HCT116 (cell line): ENCODE data around the gene IL17RA. TPM values are rescaled to one million over a fixed set of nuclear protein-coding genes. Genes with fewer than 3 reads are reported as not detected.

Source experiments
- ATAC-seq: fragments of 200-7000 bp; cut with Tn5 transposase; 2 replicates; pipeline ENCODE4 v1.9.1; 2020; ENCODE audit warnings: mild to moderate bottlenecking, moderate library complexity
- BruUV-seq: library from RNA; stranded (reverse); fragments of 400-500 nt; replicated peaks from 2 replicates; lab custom pipeline; 2021; lab: Mats Ljungman, UMichigan
- CTCF ChIA-PET: fragments of 300-600 bp; sonication (Branson Sonifier 250); formaldehyde crosslinking; loops from one replicate; lab custom pipeline; 2021; ENCODE audit warnings: antibody characterized with exemption; lab: Charles Lee
- POLR2A ChIA-PET: fragments of 300-600, 350-600 bp; sonication (Branson Sonifier 250); formaldehyde crosslinking; loops from one replicate; lab custom pipeline; 2021; ENCODE audit warnings: antibody characterized with exemption; lab: Charles Lee
- RAD21 ChIA-PET, 2 experiments: fragments of 300-600 bp; sonication (Branson Sonifier 250); formaldehyde crosslinking; loops; one replicate each; lab custom pipeline; 2023; ENCODE audit warnings: low total read pairs in 2 of 2; ENCODE audit not compliant: uncharacterized antibody in 2 of 2, unreplicated experiment in 2 of 2, low non-redundant PET in 1 of 2; lab: Charles Lee
- DNase-seq: peaks from one replicate; pipeline ENCODE4 v3.0.0-alpha.2; 2010; ENCODE audit warnings: low read depth, low spot score
- H2AFZ ChIP-seq: fragments of 200-600 bp; shearing (Covaris generic), sonication (generic); 2 replicates; pipeline ENCODE4 v1.6.1; 2017; ENCODE audit warnings: low read depth, mixed run types, mixed read lengths, antibody characterized with exemption, low read length; ENCODE audit not compliant: poor library complexity, severe bottlenecking
- H3K27ac ChIP-seq: 2 replicates; pipeline ENCODE4 v1.5.1; 2012; ENCODE audit warnings: low read depth, low read length
- H3K27me3 ChIP-seq: fragments of 200-600 bp; sonication (generic); 2 replicates; pipeline ENCODE4 v1.6.1; 2016; ENCODE audit warnings: mixed run types, low read length, mixed read lengths; ENCODE audit not compliant: insufficient read depth
- H3K36me3 ChIP-seq, 2 experiments: fragments of 200-500 bp in 1 of 2; fragments of 200-600 bp in 1 of 2; sonication (Bioruptor generic) in 1 of 2; sonication (generic) in 1 of 2; 2 replicates each; pipeline versions ENCODE4 v1.5.1 to v1.6.1; 2014 to 2016; ENCODE audit warnings: low read length in 2 of 2, inconsistent platforms in 1 of 2, mixed read lengths in 1 of 2, mixed run types in 1 of 2; ENCODE audit not compliant: insufficient read depth in 2 of 2, control insufficient read depth in 1 of 2
- H3K4me1 ChIP-seq, 2 experiments: fragments of 200-600 bp in 1 of 2; sonication (generic) in 1 of 2; 2 replicates each; pipeline versions ENCODE4 v1.5.1 to v1.6.1; 2012 to 2017; ENCODE audit warnings: low read length in 2 of 2, inconsistent platforms in 1 of 2, mild to moderate bottlenecking in 1 of 2, mixed read lengths in 1 of 2, mixed run types in 1 of 2, moderate library complexity in 1 of 2; ENCODE audit not compliant: insufficient read depth in 2 of 2, control insufficient read depth in 1 of 2
- H3K4me2 ChIP-seq: fragments of 200-600 bp; sonication (generic); 2 replicates; pipeline ENCODE4 v1.6.1; 2017; ENCODE audit warnings: mixed run types, low read length, mixed read lengths
- H3K4me3 ChIP-seq, 2 experiments: fragments of 200-600 bp in 1 of 2; sonication (generic) in 1 of 2; replicated peaks in 1 of 2; 2 replicates each; pipeline ENCODE4 v1.5.1; 2011 to 2016; ENCODE audit warnings: low read length in 2 of 2, control low read depth in 1 of 2, low read depth in 1 of 2, mild to moderate bottlenecking in 1 of 2, mixed read lengths in 1 of 2, mixed run types in 1 of 2
- H3K79me2 ChIP-seq: fragments of 200-600 bp; sonication (generic); 2 replicates; pipeline ENCODE4 v1.6.1; 2017; ENCODE audit warnings: mild to moderate bottlenecking, mixed run types, low read length, moderate library complexity, mixed read lengths; ENCODE audit not compliant: insufficient read depth
- H3K9ac ChIP-seq: fragments of 200-600 bp; sonication (generic); 2 replicates; pipeline ENCODE4 v1.6.1; 2016; ENCODE audit warnings: low read length, mixed read lengths
- H3K9me2 ChIP-seq: fragments of 200-600 bp; sonication (generic), shearing (Covaris generic); 2 replicates; pipeline ENCODE4 v1.6.1; 2017; ENCODE audit warnings: mixed run types, mild to moderate bottlenecking, moderate library complexity; ENCODE audit not compliant: insufficient read depth
- H3K9me3 ChIP-seq, 2 experiments: fragments of 200-500 bp in 1 of 2; fragments of 200-600 bp in 1 of 2; sonication (Bioruptor generic) in 1 of 2; sonication (generic) in 1 of 2; 2 replicates each; pipeline ENCODE4 v1.6.1; 2014 to 2017; ENCODE audit warnings: low read length in 2 of 2, mixed read lengths in 2 of 2, inconsistent platforms in 1 of 2, low read depth in 1 of 2, mild to moderate bottlenecking in 1 of 2, mixed run types in 1 of 2, moderate library complexity in 1 of 2; ENCODE audit not compliant: control insufficient read depth in 1 of 2, insufficient read depth in 1 of 2
- H4K20me1 ChIP-seq: fragments of 200-600 bp; sonication (generic), shearing (Covaris generic); 2 replicates; pipeline ENCODE4 v1.6.1; 2017; ENCODE audit warnings: mixed run types, mild to moderate bottlenecking, moderate library complexity; ENCODE audit not compliant: insufficient read depth
- ATF3 ChIP-seq: IDR thresholded peaks from 2 replicates; pipeline ENCODE4 v1.6.1; 2012
- CEBPB ChIP-seq: IDR thresholded peaks from 2 replicates; pipeline ENCODE4 v1.6.1; 2012; ENCODE audit warnings: low read depth
- CTCF ChIP-seq, 3 experiments: fragments of 200-600 bp in 1 of 3; sonication (generic) in 1 of 3; IDR thresholded peaks in 2 of 3; conservative IDR thresholded peaks in 1 of 3; 2 replicates each; pipeline ENCODE4 v1.5.1; 2012 to 2017; ENCODE audit warnings: low read depth in 2 of 3, low read length in 2 of 3, antibody characterized with exemption in 1 of 3, borderline replicate concordance in 1 of 3, control low read depth in 1 of 3, mild to moderate bottlenecking in 1 of 3, mixed read lengths in 1 of 3, mixed run types in 1 of 3, moderate library complexity in 1 of 3; ENCODE audit not compliant: insufficient read depth in 1 of 3
- FOSL1 ChIP-seq: IDR thresholded peaks from 2 replicates; pipeline ENCODE4 v1.6.1; 2012; ENCODE audit warnings: low read depth
- POLR2A ChIP-seq: IDR thresholded peaks from 2 replicates; pipeline ENCODE4 v1.7.0; 2011; ENCODE audit warnings: borderline replicate concordance; ENCODE audit not compliant: insufficient read depth, insufficient read length; ENCODE audit errors: extremely low read depth
- RAD21 ChIP-seq: IDR thresholded peaks from 2 replicates; pipeline ENCODE4 v1.6.1; 2012; ENCODE audit warnings: low read depth, mild to moderate bottlenecking
- REST ChIP-seq: IDR thresholded peaks from 2 replicates; pipeline ENCODE4 v1.6.1; 2012; ENCODE audit warnings: low read depth
- SRF ChIP-seq: IDR thresholded peaks from 2 replicates; pipeline ENCODE4 v1.6.1; 2012; ENCODE audit warnings: low read depth
- ZBTB33 ChIP-seq: IDR thresholded peaks from 2 replicates; pipeline ENCODE4 v1.6.1; 2011; ENCODE audit warnings: mild to moderate bottlenecking, low read length, moderate library complexity; ENCODE audit not compliant: insufficient replicate concordance; ENCODE audit errors: extremely low read depth
- intact Hi-C: fragments of 100-400 bp; cut with micrococcal nuclease; formaldehyde crosslinking; loops from 2 replicates; pipeline ENCODE4 v1.10.0; 2022
- total RNA-seq: library from RNA; stranded (reverse); gene quantifications from one replicate; pipeline ENCODE4 v1.2.1, GENCODE V29; 2021; ENCODE audit not compliant: unreplicated experiment

Gene IL17RA
- total RNA-seq, 1 experiment from 2014 or later: 17.3 TPM

- TF ChIP-seq CEBPB (no peak), REST (no peak), FOSL1 (no peak), ATF3 (no peak), RAD21 (no peak), ZBTB33 (no peak), POLR2A (no peak), SRF (no peak)
Measured at GRCh38 chr22:17093081-17093480, 8.3 kb downstream of the IL17RA start (continued).

- no peaks in the 10 kb centered on the region for H3K9me2 ChIP-seq
- H3K4me1 ChIP-seq: no peaks in the 10 kb centered on the region
- no peak overlapping the region for H3K27ac ChIP-seq
- no TSS peak for BruUV-seq
- ChIA-PET RAD21 (interaction anchor here in 1 of 2 experiments (0.8 kb wide), 1 partner anchor 21 kb away, joined by 4 read pairs; no protein-coding TSS in a partner anchor), POLR2A (no interaction called here), CTCF (interaction anchor here (0.6 to 1.8 kb wide), 7 partner anchors 16 to 406 kb away, joined by 3 to 10 read pairs (median 4); no protein-coding TSS in a partner anchor)
- H3K9ac ChIP-seq: no peak overlapping the region
- no peaks in the 10 kb centered on the region for H4K20me1 ChIP-seq
- H3K4me3 ChIP-seq: no peak overlapping the region
- ATAC-seq (peak; percentile 85), DNase-seq (no peak)
- no peak overlapping the region for H3K4me2 ChIP-seq
- intact Hi-C loops: loop anchor here (5.0 kb wide), 1 partner anchor 57 kb away; no protein-coding TSS in a partner anchor
- H3K36me3 ChIP-seq: peaks cover 7 to 14% of the 10 kb centered on the region in 2 experiments; a peak in 2 of 4 replicates
- TF ChIP-seq CTCF (IDR thresholded peaks at IDR 0.05 in 2 of 3, conservative IDR thresholded peaks at IDR 0.05 in 1 of 3; ENCODE audit: borderline replicate concordance in 1 of 3, insufficient read depth in 1 of 3, low read depth in 2 of 3, low read length in 2 of 3) (peak in 2 of 3 experiments; percentile 58 to 64; a peak in 4 of 6 replicates), ZBTB33 (no peak)
- peaks cover 32% of the 10 kb centered on the region for H3K79me2 ChIP-seq
- H2AFZ ChIP-seq: no peak overlapping the region
- no peaks in the 10 kb centered on the region for H3K27me3 ChIP-seq
- H3K9me3 ChIP-seq: no peaks in the 10 kb centered on the region
Measured at GRCh38 chr22:17095538-17095937, 10.7 kb downstream of the IL17RA start.
